GM10248 (cell line): Measurements from ENCODE around the gene NIP7.

Experiments
- CTCF ChIA-PET: fragments of 300-600 bp; sonication (Branson Sonifier 250); formaldehyde crosslinking; extraction: SDS; loops from one replicate; lab custom pipeline; 2021; ENCODE audit warnings: antibody characterized with exemption; lab: Yijun Ruan, JAX
- POLR2A ChIA-PET: fragments of 350-650 bp; sonication (Branson Sonifier 250); formaldehyde crosslinking; extraction: SDS; loops from one replicate; lab custom pipeline; 2020; ENCODE audit warnings: antibody characterized with exemption; lab: Yijun Ruan, JAX
- DNase-seq: peaks from one replicate; pipeline ENCODE4 v3.0.0; 2012; ENCODE audit errors: extremely low spot score
- TF ChIP-seq, protein P1 (sequence below): IDR thresholded peaks from 2 replicates; pipeline ENCODE4 v1.5.1; 2012; ENCODE audit warnings: mild to moderate bottlenecking, low read depth; ENCODE audit errors: extremely low read depth, missing control alignments, control extremely low read depth

The NIP7 gene

DNA sequence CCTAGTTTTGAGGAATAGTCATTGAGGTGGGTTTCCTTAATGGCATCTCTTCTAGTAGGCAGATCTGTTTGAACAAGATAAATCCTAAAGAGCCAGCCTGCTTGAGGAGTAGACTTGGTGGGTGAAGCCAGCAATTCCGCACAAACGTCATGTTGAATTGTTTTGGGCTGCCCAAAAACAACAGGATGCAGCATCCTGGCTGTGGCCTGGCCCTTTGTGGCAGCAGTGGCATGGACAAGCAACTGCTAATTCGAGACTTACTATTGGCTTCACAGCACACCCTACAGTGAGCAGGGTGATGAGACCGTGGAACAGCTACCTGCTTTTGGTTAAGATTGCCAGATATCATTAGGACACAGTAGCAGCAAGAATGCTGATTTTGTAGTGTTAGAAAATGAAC, 37.7 kb upstream of the NIP7 start:
- ChIA-PET POLR2A (no interaction called here), CTCF (interaction anchor here (1.0 to 2.9 kb wide), 5 partner anchors 10 to 151 kb away, joined by 3 to 8 read pairs (median 5); no protein-coding TSS in a partner anchor)
- DNase-seq: no peak
- TF ChIP-seq, protein P1, sequence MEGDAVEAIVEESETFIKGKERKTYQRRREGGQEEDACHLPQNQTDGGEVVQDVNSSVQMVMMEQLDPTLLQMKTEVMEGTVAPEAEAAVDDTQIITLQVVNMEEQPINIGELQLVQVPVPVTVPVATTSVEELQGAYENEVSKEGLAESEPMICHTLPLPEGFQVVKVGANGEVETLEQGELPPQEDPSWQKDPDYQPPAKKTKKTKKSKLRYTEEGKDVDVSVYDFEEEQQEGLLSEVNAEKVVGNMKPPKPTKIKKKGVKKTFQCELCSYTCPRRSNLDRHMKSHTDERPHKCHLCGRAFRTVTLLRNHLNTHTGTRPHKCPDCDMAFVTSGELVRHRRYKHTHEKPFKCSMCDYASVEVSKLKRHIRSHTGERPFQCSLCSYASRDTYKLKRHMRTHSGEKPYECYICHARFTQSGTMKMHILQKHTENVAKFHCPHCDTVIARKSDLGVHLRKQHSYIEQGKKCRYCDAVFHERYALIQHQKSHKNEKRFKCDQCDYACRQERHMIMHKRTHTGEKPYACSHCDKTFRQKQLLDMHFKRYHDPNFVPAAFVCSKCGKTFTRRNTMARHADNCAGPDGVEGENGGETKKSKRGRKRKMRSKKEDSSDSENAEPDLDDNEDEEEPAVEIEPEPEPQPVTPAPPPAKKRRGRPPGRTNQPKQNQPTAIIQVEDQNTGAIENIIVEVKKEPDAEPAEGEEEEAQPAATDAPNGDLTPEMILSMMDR: no peak

DNA sequence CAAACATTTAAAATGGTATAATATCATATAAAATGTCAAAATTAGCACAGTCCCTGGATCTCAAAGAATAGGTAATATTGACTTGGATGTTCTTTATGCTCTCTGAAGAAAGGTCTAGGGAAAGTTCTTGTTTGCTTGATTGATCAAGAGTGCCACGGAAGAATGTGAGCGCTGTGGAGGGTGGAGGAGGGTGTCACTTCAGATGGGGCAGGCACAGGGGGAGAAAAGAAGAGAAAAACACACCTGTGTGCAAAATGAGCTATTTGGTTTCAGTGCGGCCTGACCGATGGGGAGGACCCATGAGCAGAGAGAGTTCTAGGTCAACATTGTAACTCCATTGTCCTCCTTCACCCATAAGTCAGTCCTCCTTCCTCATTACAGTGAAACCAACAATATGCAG, 37.3 kb upstream of the NIP7 start:
- ChIA-PET POLR2A (no interaction called here), CTCF (interaction anchor here (1.0 to 2.9 kb wide), 5 partner anchors 10 to 152 kb away, joined by 3 to 8 read pairs (median 5); no protein-coding TSS in a partner anchor)
- no peak for DNase-seq
- TF ChIP-seq, protein P1: no peak

DNA sequence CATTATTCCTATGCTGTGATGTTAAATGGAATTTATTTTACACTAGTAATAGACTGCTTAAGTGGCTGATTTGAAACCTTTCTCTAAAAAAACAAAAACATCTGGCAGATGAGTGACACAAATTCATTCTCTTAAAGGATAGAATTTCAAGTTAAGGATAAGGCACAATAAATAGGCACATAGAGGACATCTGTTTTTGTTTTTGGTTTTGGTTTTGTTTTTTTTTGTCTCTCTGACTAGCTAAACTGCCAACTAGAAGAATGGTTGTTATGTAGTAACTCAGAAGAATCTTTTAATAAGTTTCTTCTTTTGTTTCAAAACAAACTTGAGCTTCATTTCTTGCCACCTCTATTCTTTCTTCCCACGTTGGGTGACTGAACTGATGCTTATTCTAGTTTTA, 33.5 kb upstream of the NIP7 start:
- TF ChIP-seq, protein P1: no peak
- DNase-seq: no peak
- ChIA-PET POLR2A (no interaction called here), CTCF (interaction anchor here (0.9 kb wide), 1 partner anchor 449 kb away, joined by 3 read pairs; the partner anchor contains the start of gene NOB1)

DNA sequence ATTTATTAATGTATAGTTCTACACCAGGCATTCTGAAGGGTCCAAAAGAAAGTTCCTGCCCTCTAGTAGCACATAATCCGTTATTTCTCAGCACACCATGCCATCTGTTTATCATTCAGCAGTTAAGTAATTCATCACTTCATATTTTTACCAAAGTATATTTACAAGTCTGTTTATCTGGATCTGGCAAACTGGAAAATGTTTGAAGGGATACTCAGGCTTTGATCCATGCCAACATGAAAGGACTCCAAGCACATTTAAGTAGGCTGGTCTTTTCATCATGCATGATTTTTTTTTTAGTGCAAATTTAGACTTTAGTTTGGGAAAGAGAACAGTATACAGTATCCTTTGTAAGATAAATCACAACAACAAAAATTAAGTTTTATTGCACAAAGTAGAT, 32.5 kb upstream of the NIP7 start:
- TF ChIP-seq, protein P1: no peak
- CTCF ChIA-PET: no interaction called here
- DNase-seq: no peak
- POLR2A ChIA-PET: no interaction called here

DNA sequence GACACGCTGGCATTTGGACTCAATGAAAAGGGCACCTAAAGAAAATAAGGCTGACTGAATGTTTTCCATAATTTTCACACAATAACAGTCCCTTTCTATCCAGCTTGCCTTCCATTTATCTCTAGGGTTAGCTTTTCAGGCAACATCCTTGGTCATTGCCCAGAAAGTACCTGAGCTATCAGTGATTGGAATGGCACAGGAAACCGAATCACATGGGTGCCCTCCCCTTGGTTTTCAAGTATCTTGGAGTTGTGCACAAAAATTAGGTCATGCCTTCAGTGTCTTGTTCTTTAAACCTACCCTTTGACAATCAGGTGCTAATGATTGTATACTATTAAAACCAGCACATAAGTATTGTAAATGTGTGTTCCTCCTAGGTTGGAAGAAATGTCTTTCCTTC, 31.7 kb upstream of the NIP7 start:
- DNase-seq: no peak

DNA sequence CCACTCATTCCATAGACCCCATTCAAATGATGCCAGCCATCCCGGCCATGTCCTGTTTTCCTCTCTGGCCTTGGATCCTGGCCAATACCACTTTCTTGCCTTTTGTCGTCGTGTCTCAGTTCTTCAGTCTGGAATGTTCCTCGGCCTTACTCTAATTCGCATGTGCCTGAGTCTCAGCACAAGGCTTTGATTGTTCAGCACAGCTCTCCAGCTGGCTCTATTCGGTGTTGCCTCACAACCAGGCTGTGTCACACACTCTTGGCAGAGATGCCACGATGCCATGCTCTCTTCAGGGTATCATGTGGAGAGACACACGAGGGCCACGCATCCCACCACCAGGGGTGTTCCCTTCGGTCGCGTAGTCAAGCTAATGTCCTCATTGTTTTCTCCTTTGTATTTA, 30.3 kb upstream of the NIP7 start:
- TF ChIP-seq, protein P1: no peak
- ChIA-PET POLR2A (no interaction called here), CTCF (interaction anchor here (0.7 to 1.1 kb wide), 2 partner anchors 21 to 133 kb away, joined by 3 read pairs; no protein-coding TSS in a partner anchor)
- DNase-seq: no peak

More for the DNA sequence above, 31.7 kb upstream of the NIP7 start:
- TF ChIP-seq, protein P1: no peak
- CTCF ChIA-PET: no interaction called here
- POLR2A ChIA-PET: no interaction called here
